Stomach (tissue), 4 donors: ENCODE measurements around the gene OR4K17.

ENCODE experiments used
- EP300 ChIP-seq: sonication (generic); formaldehyde crosslinking; IDR thresholded peaks from one replicate; pipeline ENCODE4 v1.6.1; 2017; ENCODE audit warnings: antibody characterized with exemption
- POLR2A ChIP-seq, 4 donors: fragments of 450-650 bp; IDR thresholded peaks; one replicate each; pipeline ENCODE4 v1.6.1; 2016; ENCODE audit warnings: antibody characterized with exemption in 4 of 4, control low read depth in 2 of 4, mild to moderate bottlenecking in 1 of 4, moderate library complexity in 1 of 4
- POLR2AphosphoS5 ChIP-seq, 3 donors: sonication (generic); formaldehyde crosslinking; IDR thresholded peaks; one replicate each; pipeline ENCODE4 v1.6.1; 2016; ENCODE audit warnings: antibody characterized with exemption in 3 of 3
- TF ChIP-seq, protein P1 (sequence below), 7 experiments: fragments of 450-650 bp in 4 of 7; fragments of 200-600 bp in 3 of 7; sonication (generic) in 3 of 7; IDR thresholded peaks; one replicate each; pipeline ENCODE4 v1.5.1; 2016 to 2019; ENCODE audit warnings: antibody characterized with exemption in 7 of 7, control low read depth in 2 of 7, mild to moderate bottlenecking in 1 of 7

DNA sequence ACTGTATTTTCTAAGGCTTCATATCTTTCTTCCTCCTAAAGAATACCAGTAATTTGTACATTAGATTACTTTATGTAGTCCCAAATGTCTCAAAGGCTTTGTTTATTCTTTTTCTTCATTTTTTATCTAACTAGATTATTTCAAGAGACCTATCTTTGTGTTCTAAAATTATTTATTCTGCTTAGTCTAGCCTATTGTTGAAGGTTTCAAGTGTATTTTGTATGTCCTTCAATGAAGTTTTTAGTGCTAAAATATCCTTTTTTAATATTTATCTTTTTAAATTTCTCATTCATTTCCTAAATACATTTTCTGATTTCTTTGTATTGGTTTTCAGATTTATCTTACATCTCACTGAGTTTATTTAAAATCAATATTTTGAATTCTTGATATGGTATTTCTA is 53.9 kb downstream of the OR4K17 start:
- TF ChIP-seq, protein P1, sequence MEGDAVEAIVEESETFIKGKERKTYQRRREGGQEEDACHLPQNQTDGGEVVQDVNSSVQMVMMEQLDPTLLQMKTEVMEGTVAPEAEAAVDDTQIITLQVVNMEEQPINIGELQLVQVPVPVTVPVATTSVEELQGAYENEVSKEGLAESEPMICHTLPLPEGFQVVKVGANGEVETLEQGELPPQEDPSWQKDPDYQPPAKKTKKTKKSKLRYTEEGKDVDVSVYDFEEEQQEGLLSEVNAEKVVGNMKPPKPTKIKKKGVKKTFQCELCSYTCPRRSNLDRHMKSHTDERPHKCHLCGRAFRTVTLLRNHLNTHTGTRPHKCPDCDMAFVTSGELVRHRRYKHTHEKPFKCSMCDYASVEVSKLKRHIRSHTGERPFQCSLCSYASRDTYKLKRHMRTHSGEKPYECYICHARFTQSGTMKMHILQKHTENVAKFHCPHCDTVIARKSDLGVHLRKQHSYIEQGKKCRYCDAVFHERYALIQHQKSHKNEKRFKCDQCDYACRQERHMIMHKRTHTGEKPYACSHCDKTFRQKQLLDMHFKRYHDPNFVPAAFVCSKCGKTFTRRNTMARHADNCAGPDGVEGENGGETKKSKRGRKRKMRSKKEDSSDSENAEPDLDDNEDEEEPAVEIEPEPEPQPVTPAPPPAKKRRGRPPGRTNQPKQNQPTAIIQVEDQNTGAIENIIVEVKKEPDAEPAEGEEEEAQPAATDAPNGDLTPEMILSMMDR (IDR thresholded peaks at IDR 0.05), result no peak
- TF ChIP-seq POLR2A (IDR thresholded peaks at IDR 0.05) (no peak), POLR2AphosphoS5 (IDR thresholded peaks at IDR 0.05) (no peak), EP300 (no peak)
